ENCODE results near the gene FDPS. TPM values are rescaled to one million over a fixed set of nuclear protein-coding genes. Genes with fewer than 3 reads are reported as not detected.
"Not testable (repeated sequence)": the region's sequence is repeated elsewhere in the genome, so short reads cannot be mapped to it uniquely, and the experiment has no call there.

The FDPS gene
- total RNA-seq, 1 donor from 2014 or later, result 397 TPM

DNA sequence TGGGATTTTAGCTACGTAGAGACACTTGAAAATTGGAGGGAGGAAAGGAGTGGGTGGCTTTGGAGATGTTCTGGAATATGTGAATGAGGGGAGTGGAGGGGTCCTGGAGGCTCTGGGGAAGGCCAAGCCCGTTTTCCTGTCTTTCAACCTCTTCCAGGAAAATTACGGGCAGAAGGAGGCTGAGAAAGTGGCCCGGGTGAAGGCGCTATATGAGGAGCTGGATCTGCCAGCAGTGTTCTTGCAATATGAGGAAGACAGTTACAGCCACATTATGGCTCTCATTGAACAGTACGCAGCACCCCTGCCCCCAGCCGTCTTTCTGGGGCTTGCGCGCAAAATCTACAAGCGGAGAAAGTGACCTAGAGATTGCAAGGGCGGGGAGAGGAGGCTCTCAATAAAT is 11.6 kb downstream of the FDPS start:
- no peak for DNase-seq (ENCODE audit: low read depth in 2 of 2)

DNA sequence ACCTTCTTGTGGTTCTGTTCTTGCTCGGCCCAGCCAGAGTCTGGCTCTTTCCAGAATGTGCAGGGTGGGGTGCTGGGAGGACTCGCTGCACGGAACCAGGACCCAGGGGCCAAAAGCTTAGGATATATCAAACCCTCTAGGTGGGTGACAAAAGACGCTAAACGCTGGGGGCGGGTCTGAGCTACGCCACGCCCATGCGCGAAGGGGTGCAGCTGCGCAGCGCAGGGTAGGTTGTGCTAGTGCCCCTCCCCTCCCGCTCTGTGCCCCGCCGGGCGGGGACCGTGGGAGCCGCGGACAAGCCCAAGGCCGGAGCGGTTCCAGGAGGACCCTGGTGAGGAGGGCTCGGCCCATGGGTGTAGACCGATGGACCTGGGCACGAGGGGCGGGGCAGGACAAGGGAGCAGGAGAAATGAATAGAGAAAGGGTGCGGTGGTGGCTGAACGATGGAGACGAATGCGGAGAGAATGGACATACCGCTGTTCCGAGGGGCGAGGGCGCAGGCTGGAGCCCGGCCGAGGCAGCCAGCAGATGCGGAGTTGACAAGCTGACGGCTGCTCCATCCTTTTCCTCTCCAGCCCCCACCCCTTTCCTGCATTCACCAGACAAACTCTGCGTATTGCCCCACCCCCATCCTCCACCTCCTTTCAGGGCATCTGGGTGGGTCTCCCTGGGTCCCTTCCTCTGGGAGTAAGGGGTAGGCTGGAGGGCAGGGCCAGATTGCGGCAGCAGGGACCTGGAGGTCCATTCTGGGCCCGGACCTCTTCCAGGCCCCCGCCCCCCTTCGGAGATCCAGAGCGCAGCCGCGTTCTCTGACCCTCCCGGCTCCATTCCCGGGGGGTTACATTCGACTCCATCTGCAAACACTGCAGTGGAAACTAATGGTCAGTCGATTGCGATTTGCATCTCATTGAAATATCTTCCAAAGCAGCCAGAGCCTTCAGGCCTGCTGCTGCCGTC is 12.3 kb downstream of the FDPS start, which contains the start of gene RUSC1:
Gene RUSC1 (plus strand): TSS at position 234 of the 957 bp plus-strand sequence. CDS start 880 bp downstream, outside the sequence.
- peak; percentile 74 to 79 for DNase-seq (ENCODE audit: low read depth in 2 of 2)

DNA sequence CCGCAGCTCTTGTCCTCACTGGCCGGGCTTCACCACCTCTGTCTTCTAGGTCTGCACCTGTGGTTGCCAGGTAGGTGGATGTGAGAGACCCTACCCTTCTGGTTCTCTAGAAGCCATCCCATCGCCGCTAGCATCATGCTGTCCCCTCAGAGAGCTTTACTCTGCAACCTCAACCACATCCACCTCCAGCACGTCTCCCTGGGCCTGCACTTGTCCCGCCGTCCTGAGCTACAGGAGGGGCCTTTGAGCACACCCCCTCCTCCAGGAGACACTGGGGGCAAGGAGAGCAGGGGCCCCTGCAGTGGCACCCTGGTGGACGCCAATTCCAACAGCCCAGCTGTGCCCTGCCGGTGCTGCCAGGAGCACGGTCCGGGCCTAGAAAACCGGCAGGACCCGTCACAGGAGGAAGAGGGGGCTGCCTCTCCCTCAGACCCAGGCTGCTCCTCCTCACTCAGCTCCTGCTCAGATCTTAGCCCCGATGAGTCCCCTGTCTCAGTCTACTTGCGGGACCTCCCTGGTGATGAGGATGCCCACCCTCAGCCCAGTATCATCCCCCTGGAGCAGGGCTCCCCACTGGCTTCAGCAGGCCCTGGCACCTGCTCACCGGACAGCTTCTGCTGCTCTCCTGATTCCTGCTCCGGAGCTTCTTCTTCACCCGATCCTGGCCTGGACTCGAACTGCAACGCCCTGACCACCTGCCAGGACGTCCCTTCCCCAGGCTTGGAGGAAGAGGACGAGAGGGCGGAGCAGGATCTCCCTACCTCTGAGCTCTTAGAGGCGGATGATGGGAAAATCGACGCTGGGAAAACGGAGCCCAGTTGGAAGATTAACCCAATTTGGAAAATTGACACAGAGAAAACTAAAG is 13.2 kb downstream of the FDPS start:
- DNase-seq (ENCODE audit: low read depth in 2 of 2), result peak in 1 of 2 donors; percentile 15

DNA sequence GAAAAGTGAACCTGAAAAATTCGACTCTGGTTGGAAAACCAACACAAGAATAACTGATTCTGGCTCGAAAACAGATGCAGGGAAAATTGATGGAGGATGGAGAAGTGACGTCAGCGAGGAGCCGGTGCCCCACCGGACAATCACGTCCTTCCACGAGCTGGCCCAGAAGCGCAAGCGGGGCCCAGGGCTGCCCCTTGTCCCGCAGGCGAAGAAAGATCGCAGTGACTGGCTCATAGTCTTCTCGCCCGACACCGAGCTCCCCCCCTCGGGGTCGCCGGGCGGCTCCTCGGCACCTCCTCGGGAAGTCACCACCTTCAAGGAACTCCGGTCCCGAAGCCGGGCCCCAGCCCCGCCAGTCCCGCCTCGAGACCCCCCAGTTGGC is 13.9 kb downstream of the FDPS start:
- peak; percentile 53 to 63 for DNase-seq (ENCODE audit: low read depth in 2 of 2)

- DNase-seq (ENCODE audit: low read depth in 2 of 2), result peak; percentile 88 to 90
Measured at GRCh38 chr1:155322953-155323728, 14.5 kb downstream of the FDPS start.

- peak; percentile 80 to 92 for DNase-seq (ENCODE audit: low read depth in 2 of 2)
Measured at GRCh38 chr1:155323729-155324036, 15.0 kb downstream of the FDPS start.

- DNase-seq (ENCODE audit: low read depth in 2 of 2), result peak; percentile 86 to 95
Measured at GRCh38 chr1:155324037-155324716, 15.5 kb downstream of the FDPS start.

DNA sequence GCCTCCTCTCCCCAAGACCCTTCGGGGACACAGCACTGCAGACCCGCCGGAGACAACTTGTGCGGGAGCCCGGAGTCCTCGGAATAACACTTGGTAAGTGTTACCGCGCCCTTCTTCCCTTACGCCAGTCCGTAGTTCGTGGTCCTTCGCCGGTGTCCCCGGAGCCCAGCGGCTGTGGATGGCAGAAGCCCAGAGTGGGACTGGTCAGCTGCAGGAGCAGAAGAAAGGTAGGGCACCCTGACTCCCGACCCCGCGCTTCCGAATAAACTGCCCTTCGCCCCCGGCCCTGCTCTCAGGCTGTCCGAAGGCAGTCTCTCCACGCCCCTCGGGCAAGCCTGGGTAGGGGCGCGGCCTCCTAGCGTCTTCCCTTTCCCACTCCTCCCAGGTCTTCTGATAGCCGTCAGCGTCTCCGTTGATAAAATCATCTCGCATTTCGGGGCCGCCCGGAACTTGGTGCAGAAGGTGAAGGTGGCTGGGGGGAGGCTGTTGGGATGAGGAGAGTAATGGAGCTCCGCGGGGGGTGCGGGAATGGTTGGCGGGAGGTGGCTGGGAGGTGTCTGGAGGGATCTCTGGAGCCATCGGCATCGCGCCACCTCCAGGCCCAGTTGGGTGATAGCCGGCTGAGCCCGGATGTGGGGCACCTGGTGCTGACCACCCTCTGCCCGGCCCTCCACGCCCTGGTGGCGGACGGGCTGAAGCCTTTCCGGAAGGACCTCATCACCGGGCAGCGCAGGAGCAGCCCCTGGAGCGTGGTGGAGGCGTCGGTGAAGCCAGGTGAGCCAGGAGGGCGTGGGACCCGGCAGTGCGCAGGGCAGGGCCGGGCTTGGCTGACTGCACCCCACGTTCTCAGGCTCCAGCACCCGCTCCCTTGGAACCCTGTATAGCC is 16.3 kb downstream of the FDPS start:
- peak; percentile 47 to 59 for DNase-seq (ENCODE audit: low read depth in 2 of 2)

- DNase-seq (ENCODE audit: low read depth in 2 of 2), result peak in 1 of 2 donors; percentile 11
Measured at GRCh38 chr1:155325603-155325893, 16.9 kb downstream of the FDPS start.

DNA sequence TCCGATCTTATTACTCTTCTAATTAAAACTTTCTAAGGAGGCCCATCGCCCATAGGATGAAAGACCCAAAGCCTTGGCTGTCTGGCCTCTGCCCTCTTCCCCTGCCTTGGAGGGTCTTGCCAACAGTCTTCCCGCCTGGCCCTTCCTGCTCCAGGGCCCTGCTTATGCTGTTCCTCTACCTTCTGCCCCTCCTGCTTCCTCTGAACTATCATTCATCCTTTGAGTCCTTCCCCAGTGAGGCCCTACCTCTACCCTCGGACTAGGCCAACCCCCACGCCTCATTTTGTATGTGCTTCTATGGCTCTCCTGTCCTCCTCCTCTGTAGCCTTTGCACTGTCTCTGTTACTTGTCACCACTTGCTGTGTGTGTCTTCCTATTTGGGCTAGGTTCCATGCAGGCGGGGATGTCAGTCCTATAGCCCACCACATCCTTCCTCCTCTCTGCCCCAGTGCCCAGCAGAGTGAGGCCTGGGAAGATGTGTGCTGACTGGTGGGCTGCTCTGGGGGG is 17.4 kb downstream of the FDPS start:
- peak in 1 of 2 donors; percentile 12 for DNase-seq (ENCODE audit: low read depth in 2 of 2)

DNA sequence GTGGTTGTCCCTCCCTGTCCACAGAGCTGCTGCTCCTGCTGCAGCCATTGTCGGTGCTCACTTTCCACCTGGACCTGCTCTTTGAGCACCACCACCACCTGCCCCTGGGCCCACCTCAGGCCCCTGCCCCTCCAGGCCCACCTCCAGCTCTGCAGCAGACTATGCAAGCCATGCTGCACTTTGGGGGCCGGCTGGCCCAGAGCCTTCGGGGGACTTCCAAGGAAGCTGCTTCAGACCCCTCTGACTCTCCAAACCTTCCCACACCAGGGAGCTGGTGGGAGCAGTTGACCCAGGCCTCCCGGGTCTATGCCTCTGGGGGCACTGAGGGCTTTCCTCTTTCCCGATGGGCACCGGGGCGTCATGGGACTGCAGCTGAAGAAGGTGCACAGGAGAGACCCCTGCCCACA is 18.0 kb downstream of the FDPS start:
- DNase-seq (ENCODE audit: low read depth in 2 of 2), result no peak

DNA sequence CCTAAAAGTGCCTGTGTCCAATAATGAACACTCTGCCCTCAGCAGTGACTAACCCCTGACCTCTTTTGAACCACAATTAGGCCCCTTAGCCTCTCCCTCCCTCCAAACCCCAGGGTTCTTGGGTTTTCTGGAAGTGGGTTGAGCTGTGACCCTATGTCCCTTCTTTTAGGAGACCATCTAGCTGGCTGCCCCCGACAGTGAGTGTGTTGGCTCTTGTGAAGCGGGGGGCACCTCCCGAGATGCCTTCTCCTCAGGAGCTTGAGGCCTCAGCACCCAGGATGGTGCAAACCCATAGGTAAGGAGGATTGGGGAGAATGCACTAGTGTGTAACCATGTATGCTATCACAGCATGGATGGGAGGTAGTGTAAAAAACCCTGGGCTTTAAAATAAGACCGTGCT is 19.3 kb downstream of the FDPS start:
- no peak for DNase-seq (ENCODE audit: low read depth in 2 of 2)

- not testable (repeated sequence) for DNase-seq (ENCODE audit: low read depth in 2 of 2)
Measured at GRCh38 chr1:155328856-155329255, 20.2 kb downstream of the FDPS start.

DNA sequence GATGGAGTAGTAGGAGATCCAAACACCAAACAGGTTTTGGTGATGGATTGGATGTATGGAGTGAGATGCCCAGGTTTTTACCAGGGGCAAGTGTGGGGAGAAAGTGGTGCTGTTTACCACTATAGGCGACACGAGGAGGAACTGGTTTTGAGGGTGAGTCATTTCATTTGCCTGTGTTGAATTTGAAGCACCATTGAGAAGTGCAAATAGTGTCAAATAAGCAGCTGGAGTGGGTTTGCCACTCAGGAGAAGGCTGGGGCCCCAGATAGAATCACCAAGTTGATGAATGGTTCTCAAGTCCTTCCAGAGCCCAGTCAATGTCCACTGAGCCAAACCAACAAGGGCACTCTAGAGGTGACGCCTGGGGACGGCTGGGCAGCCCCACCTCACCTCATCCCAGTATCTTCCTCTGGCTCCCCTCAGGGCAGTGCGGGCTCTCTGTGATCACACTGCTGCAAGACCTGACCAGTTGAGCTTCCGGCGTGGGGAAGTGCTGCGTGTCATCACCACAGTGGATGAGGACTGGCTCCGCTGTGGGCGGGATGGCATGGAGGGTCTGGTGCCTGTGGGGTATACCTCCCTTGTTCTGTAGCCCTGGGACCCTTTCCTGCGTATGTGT is 21.4 kb downstream of the FDPS start:
- no peak for DNase-seq (ENCODE audit: low read depth in 2 of 2)

DNA sequence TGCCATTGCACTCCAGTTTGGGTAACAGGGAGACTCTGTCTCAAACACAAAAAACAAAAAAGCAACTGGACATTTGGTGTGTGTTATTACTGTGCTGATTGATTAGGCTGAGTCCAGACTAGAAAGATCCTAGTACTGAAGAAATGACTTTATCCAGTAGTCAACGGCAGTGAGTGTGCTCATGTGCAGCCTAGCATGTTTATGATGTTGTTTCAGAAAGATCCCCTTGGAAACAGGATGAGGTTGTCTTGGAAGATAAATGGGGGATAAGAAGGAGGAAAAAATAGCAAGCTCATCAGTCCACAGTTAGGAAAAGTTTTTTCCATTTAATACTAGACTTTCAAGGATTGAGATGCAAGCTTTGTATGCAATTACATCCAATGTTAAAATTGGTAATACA is 26.3 kb downstream of the FDPS start:
- peak in 1 of 2 donors; percentile 41 for DNase-seq (ENCODE audit: low read depth in 2 of 2)

DNA sequence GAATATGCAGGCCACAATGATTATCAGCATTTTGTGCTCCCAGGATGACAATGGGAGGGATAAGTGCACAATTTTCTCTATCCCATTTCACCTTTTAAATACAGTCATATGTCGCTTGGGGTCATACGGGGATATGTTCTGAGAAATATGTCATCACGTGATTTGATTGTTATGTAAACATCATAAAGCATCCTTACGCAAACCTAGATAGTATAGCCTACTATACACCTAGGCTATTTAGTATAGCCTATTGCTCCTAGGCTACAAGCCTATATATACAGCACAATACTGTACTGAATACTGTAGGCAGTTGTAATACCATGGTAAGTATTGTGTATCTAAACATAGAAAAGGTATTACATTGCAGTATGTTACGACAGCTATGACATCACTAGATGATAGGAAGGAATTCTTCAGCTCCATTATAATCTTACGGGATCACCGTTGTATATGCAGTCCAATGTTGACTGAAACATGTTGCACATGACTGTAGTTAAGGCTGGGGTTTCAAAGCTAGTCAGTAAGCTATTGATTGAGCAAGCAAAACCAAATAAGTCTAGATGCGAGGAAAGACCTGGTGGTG is 30.9 kb downstream of the FDPS start:
- no peak for DNase-seq (ENCODE audit: low read depth in 2 of 2)

DNA sequence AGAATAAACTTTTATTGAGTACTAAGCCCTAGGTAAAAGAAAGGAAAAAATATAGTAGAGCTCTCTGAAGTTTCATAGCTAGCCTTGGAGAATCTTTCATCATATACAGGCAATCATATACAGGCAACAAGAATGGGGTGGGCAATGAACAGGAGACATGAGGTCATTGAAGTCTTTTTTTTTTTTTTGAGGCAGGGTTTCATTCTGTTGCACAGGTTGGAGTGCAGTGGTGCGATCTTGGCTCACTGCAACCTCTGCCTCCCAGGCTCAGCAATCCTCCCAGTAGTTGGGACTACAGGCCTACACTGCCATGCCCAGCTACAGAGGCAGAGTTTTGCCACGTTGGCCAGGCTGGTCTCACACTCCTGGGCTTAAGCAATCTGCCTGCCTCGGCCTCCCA is 34.2 kb downstream of the FDPS start:
- DNase-seq (ENCODE audit: low read depth in 2 of 2), result no peak

DNA sequence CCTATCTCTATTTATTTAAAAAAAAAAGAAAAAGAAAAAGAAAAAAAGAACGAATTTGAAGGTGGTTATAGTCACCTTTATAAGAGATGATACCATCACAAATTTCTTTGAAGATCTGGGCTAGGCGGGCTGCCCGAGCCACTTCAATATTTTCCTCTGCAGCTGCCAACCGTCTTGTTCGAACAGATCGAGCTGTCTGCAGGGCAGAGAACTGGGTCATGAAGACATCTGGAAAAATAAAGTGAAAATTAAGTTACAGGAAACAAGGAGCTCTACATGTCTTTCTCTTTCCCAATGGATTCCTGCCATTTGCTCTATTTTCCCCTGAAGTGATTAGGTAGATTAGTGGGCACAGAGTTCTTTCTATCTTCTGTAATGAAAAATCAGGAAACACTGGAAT is 44.0 kb downstream of the FDPS start:
- no peak for DNase-seq (ENCODE audit: low read depth in 2 of 2)

DNA sequence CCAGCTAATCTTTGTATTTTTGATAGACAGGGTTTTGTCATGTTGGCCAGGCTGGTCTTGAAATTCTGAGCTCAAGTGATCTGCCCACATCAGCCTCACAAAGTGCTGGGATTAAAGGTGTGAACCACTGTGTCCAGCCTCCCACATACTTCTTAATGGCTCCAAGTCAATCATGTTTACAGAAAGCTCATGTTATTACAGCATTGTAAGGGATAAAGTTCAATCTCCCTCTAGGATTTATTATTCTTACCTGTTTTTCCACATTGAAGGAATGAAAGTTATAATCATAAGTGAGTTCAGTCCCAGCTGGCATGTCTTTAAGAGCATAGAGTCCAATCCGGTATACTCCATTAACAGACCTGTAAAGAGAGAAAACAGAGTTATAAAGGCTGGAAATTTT is 51.4 kb downstream of the FDPS start:
- no peak for DNase-seq (ENCODE audit: low read depth in 2 of 2)
